A673 (cell line): ENCODE data around the gene CDC42EP4. TPM values are rescaled to one million over a fixed set of nuclear protein-coding genes. Genes with fewer than 3 reads are reported as not detected.

Experiments
- BruUV-seq: library from RNA; stranded (reverse); fragments of 400-500 nt; replicated peaks from 2 replicates; lab custom pipeline; 2021; lab: Mats Ljungman, UMichigan
- CTCF ChIA-PET: fragments of 300-600 bp; sonication (Branson Sonifier 250); formaldehyde crosslinking; loops from one replicate; lab custom pipeline; 2022; ENCODE audit warnings: antibody characterized with exemption; lab: Charles Lee
- POLR2A ChIA-PET: fragments of 300-600 bp; sonication (Branson Sonifier 250); formaldehyde crosslinking; loops from one replicate; lab custom pipeline; 2022; ENCODE audit warnings: antibody characterized with exemption; ENCODE audit not compliant: low non-redundant PET; lab: Charles Lee
- DNase-seq: peaks from one replicate; pipeline ENCODE4 v3.0.0-alpha.2; 2015; ENCODE audit warnings: low spot score
- H3K27ac ChIP-seq: fragments of 200-600 bp; sonication (generic); 2 replicates; pipeline ENCODE4 v1.5.1; 2016; ENCODE audit warnings: mixed run types, low read depth, mild to moderate bottlenecking, mixed read lengths, antibody characterized with exemption, low read length; ENCODE audit not compliant: poor library complexity, severe bottlenecking
- H3K27me3 ChIP-seq: fragments of 200-600 bp; sonication (generic); replicated peaks from 2 replicates; pipeline ENCODE4 v1.6.1; 2017; ENCODE audit warnings: mixed run types, low read depth, mild to moderate bottlenecking, mixed read lengths, antibody characterized with exemption, low read length; ENCODE audit not compliant: insufficient read depth, poor library complexity
- H3K36me3 ChIP-seq: fragments of 200-600 bp; sonication (generic); 2 replicates; pipeline ENCODE4 v1.6.1; 2016; ENCODE audit warnings: mixed run types, mild to moderate bottlenecking, mixed read lengths, antibody characterized with exemption, low read length; ENCODE audit not compliant: insufficient read depth, poor library complexity, severe bottlenecking
- H3K4me1 ChIP-seq: fragments of 200-600 bp; sonication (generic); 2 replicates; pipeline ENCODE4 v1.6.1; 2017; ENCODE audit warnings: mixed run types, mild to moderate bottlenecking, mixed read lengths, antibody characterized with exemption, low read length; ENCODE audit not compliant: insufficient read depth, poor library complexity, severe bottlenecking
- H3K4me3 ChIP-seq: fragments of 200-600 bp; sonication (generic); 2 replicates; pipeline ENCODE4 v1.5.1; 2016; ENCODE audit warnings: low read depth, mixed run types, mild to moderate bottlenecking, mixed read lengths, low read length; ENCODE audit not compliant: poor library complexity, severe bottlenecking
- H3K9me3 ChIP-seq: fragments of 200-600 bp; sonication (generic); 2 replicates; pipeline ENCODE4 v1.6.1; 2016; ENCODE audit warnings: mixed run types, low read depth, mild to moderate bottlenecking, mixed read lengths, antibody characterized with exemption, low read length; ENCODE audit not compliant: poor library complexity, severe bottlenecking
- EZH2 ChIP-seq: fragments of 200-600 bp; sonication (generic); IDR thresholded peaks from 2 replicates; pipeline ENCODE4 v1.6.1; 2017; ENCODE audit warnings: borderline replicate concordance, low read depth, mild to moderate bottlenecking, mixed read lengths, antibody characterized with exemption, low read length; ENCODE audit not compliant: poor library complexity, severe bottlenecking
- intact Hi-C: fragments of 100-400 bp; cut with micrococcal nuclease; formaldehyde crosslinking; loops from one replicate; pipeline ENCODE4 v1.10.0; 2022; ENCODE audit not compliant: unreplicated experiment
- total RNA-seq: library from RNA; stranded (reverse); gene quantifications from 2 replicates; pipeline ENCODE4 v1.2.3, GENCODE V29; 2021
- TF ChIP-seq, protein P1 (sequence below): fragments of 300-800, 200-600 bp; sonication (generic); conservative IDR thresholded peaks from 2 replicates; pipeline ENCODE4 v1.5.1; 2017; ENCODE audit warnings: low read depth, mild to moderate bottlenecking, antibody characterized with exemption, low read length, moderate library complexity, mixed read lengths

CDC42EP4 gene
- total RNA-seq, 1 experiment from 2014 or later: 37.5 TPM

DNA sequence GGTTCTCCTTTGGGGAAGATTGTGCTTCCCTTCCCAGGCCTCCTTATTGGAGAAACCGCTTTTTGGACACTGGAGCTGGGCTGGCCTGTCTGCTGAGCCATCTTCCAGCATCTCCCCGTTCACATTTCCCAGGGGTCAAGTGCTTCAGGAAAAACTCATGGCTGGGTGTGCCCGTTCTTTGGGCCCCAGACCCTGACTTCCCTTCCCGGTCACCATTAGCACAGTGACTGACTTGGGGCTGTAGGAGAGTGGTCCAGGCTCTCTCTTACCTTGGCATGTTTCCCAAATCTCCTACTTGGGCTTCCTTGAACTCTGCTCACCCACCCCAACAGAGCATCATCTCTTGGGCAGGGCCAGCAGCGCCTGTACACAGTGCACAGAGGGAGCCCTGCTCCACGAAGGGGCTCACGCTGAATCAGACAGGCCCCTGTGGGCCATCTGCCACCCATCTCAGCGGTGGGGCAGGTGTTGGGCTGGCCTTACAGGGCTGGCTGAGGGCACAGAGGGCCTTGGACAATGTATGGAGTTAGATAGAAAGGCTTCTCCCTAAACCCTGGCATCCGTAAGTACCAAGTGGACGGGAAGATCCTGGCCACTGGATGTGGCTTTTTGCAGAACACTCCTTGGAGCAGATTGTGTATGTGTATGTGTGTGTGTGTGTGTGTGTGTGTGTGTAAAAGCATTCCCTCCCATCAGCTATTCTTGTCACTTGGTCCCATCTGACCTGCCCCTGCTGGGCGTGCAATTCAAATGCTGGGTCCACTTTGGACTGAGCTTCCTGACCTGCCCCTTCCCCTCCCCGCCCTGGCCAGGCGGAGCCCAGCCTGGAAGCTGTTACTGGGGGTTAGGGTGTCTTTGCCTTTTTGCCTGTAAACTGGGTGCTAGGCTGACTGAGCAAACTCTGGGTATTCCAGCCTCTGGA, 24.9 kb upstream of the CDC42EP4 start:
- DNase-seq: no peak
- CTCF ChIA-PET: interaction anchor here (0.7 kb wide), 1 partner anchor 24 kb away, joined by 4 read pairs; no protein-coding TSS in a partner anchor
- BruUV-seq: no TSS peak
- POLR2A ChIA-PET: no interaction called here
- Histone ChIP-seq H3K36me3 (no peaks in the 10 kb centered on the region), H3K4me3 (no peak overlapping the region), H3K9me3 (no peaks in the 10 kb centered on the region), H3K27ac (no peak overlapping the region), H3K27me3 (no peaks in the 10 kb centered on the region), H3K4me1 (peaks cover 4% of the 10 kb centered on the region)
- TF ChIP-seq, protein P1, sequence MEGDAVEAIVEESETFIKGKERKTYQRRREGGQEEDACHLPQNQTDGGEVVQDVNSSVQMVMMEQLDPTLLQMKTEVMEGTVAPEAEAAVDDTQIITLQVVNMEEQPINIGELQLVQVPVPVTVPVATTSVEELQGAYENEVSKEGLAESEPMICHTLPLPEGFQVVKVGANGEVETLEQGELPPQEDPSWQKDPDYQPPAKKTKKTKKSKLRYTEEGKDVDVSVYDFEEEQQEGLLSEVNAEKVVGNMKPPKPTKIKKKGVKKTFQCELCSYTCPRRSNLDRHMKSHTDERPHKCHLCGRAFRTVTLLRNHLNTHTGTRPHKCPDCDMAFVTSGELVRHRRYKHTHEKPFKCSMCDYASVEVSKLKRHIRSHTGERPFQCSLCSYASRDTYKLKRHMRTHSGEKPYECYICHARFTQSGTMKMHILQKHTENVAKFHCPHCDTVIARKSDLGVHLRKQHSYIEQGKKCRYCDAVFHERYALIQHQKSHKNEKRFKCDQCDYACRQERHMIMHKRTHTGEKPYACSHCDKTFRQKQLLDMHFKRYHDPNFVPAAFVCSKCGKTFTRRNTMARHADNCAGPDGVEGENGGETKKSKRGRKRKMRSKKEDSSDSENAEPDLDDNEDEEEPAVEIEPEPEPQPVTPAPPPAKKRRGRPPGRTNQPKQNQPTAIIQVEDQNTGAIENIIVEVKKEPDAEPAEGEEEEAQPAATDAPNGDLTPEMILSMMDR: no peak
- TF ChIP-seq EZH2: no peak
- intact Hi-C loops: no loop called here

DNA sequence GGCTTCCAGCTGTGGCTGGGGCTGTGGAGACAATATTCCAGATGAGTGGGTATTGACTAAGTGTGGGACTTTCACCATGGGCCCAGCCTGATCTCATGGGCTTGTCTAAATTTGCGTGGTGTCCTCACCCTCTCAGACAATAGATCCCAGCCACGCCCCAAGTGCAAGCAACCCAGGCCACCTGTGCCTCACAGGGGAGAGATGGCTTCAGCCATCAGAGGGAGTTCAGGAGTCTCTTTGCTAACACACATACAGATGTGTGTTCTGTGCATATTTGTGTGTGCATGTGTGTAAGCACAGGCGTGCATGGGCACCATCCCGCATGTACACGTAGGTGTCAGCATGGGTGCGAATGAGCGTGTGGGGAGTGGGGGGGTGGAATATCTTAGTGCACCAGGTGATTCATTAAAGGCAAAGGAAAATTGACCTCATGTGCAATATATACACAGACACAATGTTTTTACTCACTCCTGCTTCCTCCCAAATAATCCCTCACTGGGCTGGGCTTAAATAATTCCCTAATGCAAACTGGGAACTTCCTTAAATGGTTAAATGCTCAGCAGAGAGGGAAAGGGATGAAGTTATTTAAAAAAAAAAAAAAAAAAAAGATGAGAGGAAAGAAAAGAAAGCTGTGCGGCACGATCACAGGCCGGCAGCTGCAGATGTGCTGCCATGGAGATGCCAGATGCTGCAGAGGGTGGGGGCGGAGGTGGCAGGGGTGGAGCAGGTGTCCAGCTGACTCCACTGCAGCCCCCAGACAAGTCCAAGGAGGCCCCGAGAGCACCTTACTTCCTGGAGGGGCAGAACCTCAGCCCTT, 24.0 kb upstream of the CDC42EP4 start:
- intact Hi-C loops: no loop called here
- CTCF ChIA-PET: no interaction called here
- BruUV-seq: no TSS peak

More for the DNA sequence above, 24.0 kb upstream of the CDC42EP4 start:
- Histone ChIP-seq H3K9me3 (no peaks in the 10 kb centered on the region), H3K27ac (no peak overlapping the region), H3K27me3 (no peaks in the 10 kb centered on the region), H3K36me3 (no peaks in the 10 kb centered on the region), H3K4me3 (no peak overlapping the region), H3K4me1 (no peaks in the 10 kb centered on the region)
- POLR2A ChIA-PET: no interaction called here
- no peak for DNase-seq
- TF ChIP-seq, protein P1: no peak
- TF ChIP-seq EZH2: no peak
